K562 (cell line): ENCODE results near the gene PPP1R12B. TPM values are rescaled to one million over a fixed set of nuclear protein-coding genes. Genes with fewer than 3 reads are reported as not detected.

Experiments
- MTA3 ChIP-seq: fragments of 450-650 bp; formaldehyde crosslinking; IDR thresholded peaks from 2 replicates; pipeline ENCODE4 v1.6.1; 2017; ENCODE audit warnings: mild to moderate bottlenecking, borderline replicate concordance
- SOX6 ChIP-seq: fragments of 450-650 bp; IDR thresholded peaks from 2 replicates; pipeline ENCODE4 v1.6.1; 2014; ENCODE audit warnings: mild to moderate bottlenecking
- TEAD4 ChIP-seq, 2 experiments: sonication (generic) in 1 of 2; formaldehyde crosslinking in 1 of 2; IDR thresholded peaks; 2 replicates each; pipeline versions ENCODE4 v1.6.1 to v1.8.0; 2012 to 2022; ENCODE audit warnings: borderline replicate concordance in 1 of 2, inconsistent platforms in 1 of 2, low read length in 1 of 2, mild to moderate bottlenecking in 1 of 2, missing genetic modification reagents in 1 of 2
- ZNF143 ChIP-seq: sonication (generic); formaldehyde crosslinking; IDR thresholded peaks from 2 replicates; pipeline ENCODE4 v1.9.0; 2022; ENCODE audit warnings: mild to moderate bottlenecking, missing genetic modification reagents
- ZNF766 ChIP-seq: fragments of 200-800 bp; sonication (Bioruptor generic); conservative IDR thresholded peaks from 2 replicates; pipeline ENCODE4 v1.6.1; 2016; ENCODE audit warnings: missing genetic modification characterization, missing compliant biosample characterization
- polyA plus RNA-seq, 8 experiments: library from polyadenylated mRNA; depleted of rRNA in 4 of 8; stranded (reverse) in 5 of 8; unstranded in 3 of 8; fragments of >200 nt; fragmentation: Nextera tagmentation in 2 of 8; fragmentation: Illumina TruSeq in 1 of 8; extraction: Ambion mirVana in 2 of 8; extraction: Trizol in 1 of 8; gene quantifications; 2 replicates each; pipeline versions ENCODE4 v1.2.1 to v1.2.3, GENCODE V29; 2011 to 2014; ENCODE audit warnings: inconsistent platforms in 1 of 8, missing spikeins in 1 of 8
- total RNA-seq, 7 experiments: library from RNA; depleted of rRNA in 6 of 7; stranded (reverse); fragments of >200 nt in 6 of 7; fragmentation: Illumina TruSeq in 2 of 7; extraction: Trizol in 2 of 7; gene quantifications; 2 replicates each; pipeline versions ENCODE4 v1.2.1 to v1.2.3, GENCODE V29; 2011 to 2021; ENCODE audit warnings: low replicate concordance in 1 of 7
- TF ChIP-seq, protein P1 (sequence below): fragments of 450-650 bp; IDR thresholded peaks from 2 replicates; pipeline ENCODE4 v1.6.1; 2016; ENCODE audit warnings: mild to moderate bottlenecking, moderate library complexity
- TF ChIP-seq, protein P2 (sequence below), 2 experiments: fragments of 450-650 bp in 1 of 2; sonication (generic) in 1 of 2; formaldehyde crosslinking in 1 of 2; IDR thresholded peaks; 2 replicates each; pipeline versions ENCODE4 v1.7.1 to v1.9.0; 2016 to 2022; ENCODE audit warnings: inconsistent platforms in 1 of 2, mild to moderate bottlenecking in 1 of 2, missing genetic modification reagents in 1 of 2

Gene PPP1R12B
- total and polyA plus RNA-seq, 9 of the 15 experiments (the other 6 are each of a cell fraction or from before 2014, with no cell fraction given) = 0.73 to 16.9 (median 13.6) TPM

DNA sequence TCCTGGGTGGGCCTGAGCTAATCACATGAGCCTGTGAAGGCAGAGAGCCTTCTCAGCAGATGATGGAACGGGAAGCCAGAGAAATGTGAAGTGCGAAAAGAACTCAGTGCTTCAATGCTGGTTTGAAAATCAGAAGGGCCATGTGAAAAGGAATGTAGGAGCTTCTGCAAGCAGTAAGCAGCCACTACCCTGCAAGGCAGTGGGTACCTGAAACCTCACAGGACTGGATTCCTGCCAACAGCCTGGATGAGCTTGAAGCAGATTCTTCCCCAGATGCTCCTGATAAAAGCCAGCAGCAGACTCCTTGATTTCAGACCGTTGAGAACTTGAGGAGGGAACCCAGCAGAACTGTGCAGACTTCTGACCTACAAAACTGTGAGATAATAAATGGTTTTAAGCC is 203.2 kb downstream of the PPP1R12B start (continued):
- TF ChIP-seq, protein P1, sequence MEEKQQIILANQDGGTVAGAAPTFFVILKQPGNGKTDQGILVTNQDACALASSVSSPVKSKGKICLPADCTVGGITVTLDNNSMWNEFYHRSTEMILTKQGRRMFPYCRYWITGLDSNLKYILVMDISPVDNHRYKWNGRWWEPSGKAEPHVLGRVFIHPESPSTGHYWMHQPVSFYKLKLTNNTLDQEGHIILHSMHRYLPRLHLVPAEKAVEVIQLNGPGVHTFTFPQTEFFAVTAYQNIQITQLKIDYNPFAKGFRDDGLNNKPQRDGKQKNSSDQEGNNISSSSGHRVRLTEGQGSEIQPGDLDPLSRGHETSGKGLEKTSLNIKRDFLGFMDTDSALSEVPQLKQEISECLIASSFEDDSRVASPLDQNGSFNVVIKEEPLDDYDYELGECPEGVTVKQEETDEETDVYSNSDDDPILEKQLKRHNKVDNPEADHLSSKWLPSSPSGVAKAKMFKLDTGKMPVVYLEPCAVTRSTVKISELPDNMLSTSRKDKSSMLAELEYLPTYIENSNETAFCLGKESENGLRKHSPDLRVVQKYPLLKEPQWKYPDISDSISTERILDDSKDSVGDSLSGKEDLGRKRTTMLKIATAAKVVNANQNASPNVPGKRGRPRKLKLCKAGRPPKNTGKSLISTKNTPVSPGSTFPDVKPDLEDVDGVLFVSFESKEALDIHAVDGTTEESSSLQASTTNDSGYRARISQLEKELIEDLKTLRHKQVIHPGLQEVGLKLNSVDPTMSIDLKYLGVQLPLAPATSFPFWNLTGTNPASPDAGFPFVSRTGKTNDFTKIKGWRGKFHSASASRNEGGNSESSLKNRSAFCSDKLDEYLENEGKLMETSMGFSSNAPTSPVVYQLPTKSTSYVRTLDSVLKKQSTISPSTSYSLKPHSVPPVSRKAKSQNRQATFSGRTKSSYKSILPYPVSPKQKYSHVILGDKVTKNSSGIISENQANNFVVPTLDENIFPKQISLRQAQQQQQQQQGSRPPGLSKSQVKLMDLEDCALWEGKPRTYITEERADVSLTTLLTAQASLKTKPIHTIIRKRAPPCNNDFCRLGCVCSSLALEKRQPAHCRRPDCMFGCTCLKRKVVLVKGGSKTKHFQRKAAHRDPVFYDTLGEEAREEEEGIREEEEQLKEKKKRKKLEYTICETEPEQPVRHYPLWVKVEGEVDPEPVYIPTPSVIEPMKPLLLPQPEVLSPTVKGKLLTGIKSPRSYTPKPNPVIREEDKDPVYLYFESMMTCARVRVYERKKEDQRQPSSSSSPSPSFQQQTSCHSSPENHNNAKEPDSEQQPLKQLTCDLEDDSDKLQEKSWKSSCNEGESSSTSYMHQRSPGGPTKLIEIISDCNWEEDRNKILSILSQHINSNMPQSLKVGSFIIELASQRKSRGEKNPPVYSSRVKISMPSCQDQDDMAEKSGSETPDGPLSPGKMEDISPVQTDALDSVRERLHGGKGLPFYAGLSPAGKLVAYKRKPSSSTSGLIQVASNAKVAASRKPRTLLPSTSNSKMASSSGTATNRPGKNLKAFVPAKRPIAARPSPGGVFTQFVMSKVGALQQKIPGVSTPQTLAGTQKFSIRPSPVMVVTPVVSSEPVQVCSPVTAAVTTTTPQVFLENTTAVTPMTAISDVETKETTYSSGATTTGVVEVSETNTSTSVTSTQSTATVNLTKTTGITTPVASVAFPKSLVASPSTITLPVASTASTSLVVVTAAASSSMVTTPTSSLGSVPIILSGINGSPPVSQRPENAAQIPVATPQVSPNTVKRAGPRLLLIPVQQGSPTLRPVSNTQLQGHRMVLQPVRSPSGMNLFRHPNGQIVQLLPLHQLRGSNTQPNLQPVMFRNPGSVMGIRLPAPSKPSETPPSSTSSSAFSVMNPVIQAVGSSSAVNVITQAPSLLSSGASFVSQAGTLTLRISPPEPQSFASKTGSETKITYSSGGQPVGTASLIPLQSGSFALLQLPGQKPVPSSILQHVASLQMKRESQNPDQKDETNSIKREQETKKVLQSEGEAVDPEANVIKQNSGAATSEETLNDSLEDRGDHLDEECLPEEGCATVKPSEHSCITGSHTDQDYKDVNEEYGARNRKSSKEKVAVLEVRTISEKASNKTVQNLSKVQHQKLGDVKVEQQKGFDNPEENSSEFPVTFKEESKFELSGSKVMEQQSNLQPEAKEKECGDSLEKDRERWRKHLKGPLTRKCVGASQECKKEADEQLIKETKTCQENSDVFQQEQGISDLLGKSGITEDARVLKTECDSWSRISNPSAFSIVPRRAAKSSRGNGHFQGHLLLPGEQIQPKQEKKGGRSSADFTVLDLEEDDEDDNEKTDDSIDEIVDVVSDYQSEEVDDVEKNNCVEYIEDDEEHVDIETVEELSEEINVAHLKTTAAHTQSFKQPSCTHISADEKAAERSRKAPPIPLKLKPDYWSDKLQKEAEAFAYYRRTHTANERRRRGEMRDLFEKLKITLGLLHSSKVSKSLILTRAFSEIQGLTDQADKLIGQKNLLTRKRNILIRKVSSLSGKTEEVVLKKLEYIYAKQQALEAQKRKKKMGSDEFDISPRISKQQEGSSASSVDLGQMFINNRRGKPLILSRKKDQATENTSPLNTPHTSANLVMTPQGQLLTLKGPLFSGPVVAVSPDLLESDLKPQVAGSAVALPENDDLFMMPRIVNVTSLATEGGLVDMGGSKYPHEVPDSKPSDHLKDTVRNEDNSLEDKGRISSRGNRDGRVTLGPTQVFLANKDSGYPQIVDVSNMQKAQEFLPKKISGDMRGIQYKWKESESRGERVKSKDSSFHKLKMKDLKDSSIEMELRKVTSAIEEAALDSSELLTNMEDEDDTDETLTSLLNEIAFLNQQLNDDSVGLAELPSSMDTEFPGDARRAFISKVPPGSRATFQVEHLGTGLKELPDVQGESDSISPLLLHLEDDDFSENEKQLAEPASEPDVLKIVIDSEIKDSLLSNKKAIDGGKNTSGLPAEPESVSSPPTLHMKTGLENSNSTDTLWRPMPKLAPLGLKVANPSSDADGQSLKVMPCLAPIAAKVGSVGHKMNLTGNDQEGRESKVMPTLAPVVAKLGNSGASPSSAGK = no peak
- TF ChIP-seq ZNF766 = peak; percentile 79
- TF ChIP-seq ZNF143 = no peak
- 0 out of 2 replicates have a peak, but pooled peaks have one; percentile 26 for TF ChIP-seq SOX6
- TF ChIP-seq, protein P2, sequence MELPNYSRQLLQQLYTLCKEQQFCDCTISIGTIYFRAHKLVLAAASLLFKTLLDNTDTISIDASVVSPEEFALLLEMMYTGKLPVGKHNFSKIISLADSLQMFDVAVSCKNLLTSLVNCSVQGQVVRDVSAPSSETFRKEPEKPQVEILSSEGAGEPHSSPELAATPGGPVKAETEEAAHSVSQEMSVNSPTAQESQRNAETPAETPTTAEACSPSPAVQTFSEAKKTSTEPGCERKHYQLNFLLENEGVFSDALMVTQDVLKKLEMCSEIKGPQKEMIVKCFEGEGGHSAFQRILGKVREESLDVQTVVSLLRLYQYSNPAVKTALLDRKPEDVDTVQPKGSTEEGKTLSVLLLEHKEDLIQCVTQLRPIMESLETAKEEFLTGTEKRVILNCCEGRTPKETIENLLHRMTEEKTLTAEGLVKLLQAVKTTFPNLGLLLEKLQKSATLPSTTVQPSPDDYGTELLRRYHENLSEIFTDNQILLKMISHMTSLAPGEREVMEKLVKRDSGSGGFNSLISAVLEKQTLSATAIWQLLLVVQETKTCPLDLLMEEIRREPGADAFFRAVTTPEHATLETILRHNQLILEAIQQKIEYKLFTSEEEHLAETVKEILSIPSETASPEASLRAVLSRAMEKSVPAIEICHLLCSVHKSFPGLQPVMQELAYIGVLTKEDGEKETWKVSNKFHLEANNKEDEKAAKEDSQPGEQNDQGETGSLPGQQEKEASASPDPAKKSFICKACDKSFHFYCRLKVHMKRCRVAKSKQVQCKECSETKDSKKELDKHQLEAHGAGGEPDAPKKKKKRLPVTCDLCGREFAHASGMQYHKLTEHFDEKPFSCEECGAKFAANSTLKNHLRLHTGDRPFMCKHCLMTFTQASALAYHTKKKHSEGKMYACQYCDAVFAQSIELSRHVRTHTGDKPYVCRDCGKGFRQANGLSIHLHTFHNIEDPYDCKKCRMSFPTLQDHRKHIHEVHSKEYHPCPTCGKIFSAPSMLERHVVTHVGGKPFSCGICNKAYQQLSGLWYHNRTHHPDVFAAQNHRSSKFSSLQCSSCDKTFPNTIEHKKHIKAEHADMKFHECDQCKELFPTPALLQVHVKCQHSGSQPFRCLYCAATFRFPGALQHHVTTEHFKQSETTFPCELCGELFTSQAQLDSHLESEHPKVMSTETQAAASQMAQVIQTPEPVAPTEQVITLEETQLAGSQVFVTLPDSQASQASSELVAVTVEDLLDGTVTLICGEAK (IDR thresholded peaks at IDR 0.05) = no peak
- TF ChIP-seq, protein P2 (CRISPR knock-in tag; IDR thresholded peaks at IDR 0.05) = no peak
- TF ChIP-seq MTA3 = no peak
- peak; percentile 62 for TF ChIP-seq TEAD4 (IDR thresholded peaks at IDR 0.05; ENCODE audit: low read length)
- no peak for TF ChIP-seq TEAD4 (CRISPR knock-in tag; IDR thresholded peaks at IDR 0.05; ENCODE audit: borderline replicate concordance)
